B cell (primary cell): ENCODE results near the gene STX8. TPM values are rescaled to one million over a fixed set of nuclear protein-coding genes. Genes with fewer than 3 reads are reported as not detected.

Experiments
- ATAC-seq: fragments of 200-7000 bp; cut with Tn5 transposase; one replicate; pipeline ENCODE4 v1.10.0; 2021; ENCODE audit warnings: low read depth, mild to moderate bottlenecking, moderate number of reproducible peaks, moderate library complexity
- CTCF ChIA-PET: fragments of 350-600 bp; sonication (Branson Sonifier 250); formaldehyde crosslinking; loops from one replicate; lab custom pipeline; 2021; ENCODE audit warnings: antibody characterized with exemption, inconsistent platforms; lab: Charles Lee
- POLR2A ChIA-PET: fragments of 350-600 bp; sonication (Branson Sonifier 250); formaldehyde crosslinking; loops from one replicate; lab custom pipeline; 2021; ENCODE audit warnings: antibody characterized with exemption; lab: Charles Lee
- DNase-seq: peaks from one replicate; pipeline ENCODE4 v3.0.0; 2013
- H2AFZ ChIP-seq: 2 replicates; pipeline ENCODE4 v1.6.1; 2012; ENCODE audit warnings: mild to moderate bottlenecking, low read depth, low read length; ENCODE audit not compliant: insufficient read depth, poor library complexity, severe bottlenecking
- H3K27ac ChIP-seq, 2 donors: 1 replicate in 1 of 2; 2 replicates in 1 of 2; pipeline ENCODE4 v1.5.1; 2012 to 2013; ENCODE audit warnings: low read length in 2 of 2, mild to moderate bottlenecking in 2 of 2, moderate library complexity in 1 of 2
- H3K27me3 ChIP-seq, 4 experiments: fragments of 200-600 bp in 1 of 4; sonication (generic) in 1 of 4; replicated peaks in 1 of 4; 1 replicate in 2 of 4; 2 replicates in 2 of 4; pipeline versions ENCODE4 v1.6.1 to v1.7.0; 2013 to 2016; ENCODE audit warnings: low read length in 3 of 4, mild to moderate bottlenecking in 2 of 4, mixed read lengths in 1 of 4, moderate library complexity in 1 of 4; ENCODE audit not compliant: insufficient read depth in 4 of 4, control insufficient read depth in 3 of 4; ENCODE audit errors: control extremely low read depth in 1 of 4
- H3K36me3 ChIP-seq, 2 experiments: replicated peaks in 1 of 2; 1 replicate in 1 of 2; 2 replicates in 1 of 2; pipeline versions ENCODE4 v1.6.1 to v1.7.1; 2013; ENCODE audit warnings: low read length in 1 of 2; ENCODE audit not compliant: insufficient read depth in 2 of 2, control insufficient read depth in 1 of 2; ENCODE audit errors: control extremely low read depth in 1 of 2, extremely low read depth in 1 of 2
- H3K4me1 ChIP-seq, 2 donors: fragments of 200-600 bp in 1 of 2; sonication (generic) in 1 of 2; 1 replicate in 1 of 2; 2 replicates in 1 of 2; pipeline versions ENCODE4 v1.5.1 to v1.6.1; 2013 to 2017; ENCODE audit warnings: low read length in 2 of 2; ENCODE audit not compliant: control insufficient read depth in 2 of 2, insufficient read depth in 2 of 2
- H3K4me2 ChIP-seq: replicated peaks from 2 replicates; pipeline ENCODE3; 2012; ENCODE audit warnings: mild to moderate bottlenecking, low read depth, low read length; ENCODE audit not compliant: poor library complexity, severe bottlenecking
- H3K4me3 ChIP-seq, 5 experiments: fragments of 200-600 bp in 1 of 5; sonication (generic) in 1 of 5; 1 replicate in 3 of 5; 2 replicates in 2 of 5; pipeline versions ENCODE4 v1.5.1 to v1.7.0; 2011 to 2016; ENCODE audit warnings: low read length in 4 of 5, mild to moderate bottlenecking in 4 of 5, low read depth in 2 of 5, control low read depth in 1 of 5, moderate library complexity in 1 of 5; ENCODE audit not compliant: insufficient read depth in 1 of 5; ENCODE audit errors: control extremely low read depth in 1 of 5, extremely low read depth in 1 of 5
- H3K79me2 ChIP-seq: fragments of 200-600 bp; sonication (generic); one replicate; pipeline ENCODE4 v1.6.0; 2016; ENCODE audit warnings: low read length; ENCODE audit not compliant: control insufficient read depth, insufficient read depth
- H3K9ac ChIP-seq: fragments of 200-600 bp; sonication (generic); 2 replicates; pipeline ENCODE4 v1.6.1; 2017; ENCODE audit warnings: mild to moderate bottlenecking, low read length, moderate library complexity
- H3K9me3 ChIP-seq, 3 donors: one replicate each; pipeline versions ENCODE4 v1.6.1 to v1.7.1; 2013; ENCODE audit warnings: low read length in 2 of 3; ENCODE audit not compliant: control insufficient read depth in 2 of 3, insufficient read depth in 1 of 3; ENCODE audit errors: control extremely low read depth in 1 of 3
- H4K20me1 ChIP-seq: 2 replicates; pipeline ENCODE4 v1.6.0; 2012; ENCODE audit warnings: mild to moderate bottlenecking, low read length; ENCODE audit not compliant: insufficient read depth, control insufficient read depth, poor library complexity, severe bottlenecking
- H3K27ac Mint-ChIP-seq: one replicate; pipeline ENCODE4 v1.8.0; 2021; ENCODE audit warnings: mixed read lengths
- H3K27me3 Mint-ChIP-seq: one replicate; pipeline ENCODE4 v1.8.0; 2021; ENCODE audit warnings: mixed read lengths
- H3K4me1 Mint-ChIP-seq: one replicate; pipeline ENCODE4 v1.8.0; 2021; ENCODE audit warnings: mixed read lengths
- H3K4me3 Mint-ChIP-seq: one replicate; pipeline ENCODE4 v1.8.0; 2021; ENCODE audit warnings: mixed read lengths
- H3K9me3 Mint-ChIP-seq: one replicate; pipeline ENCODE4 v1.8.0; 2022; ENCODE audit warnings: mixed read lengths; ENCODE audit not compliant: insufficient read depth
- CTCF ChIP-seq: fragments of 200-600 bp; IDR thresholded peaks from one replicate; pipeline ENCODE4 v1.8.0; 2022; ENCODE audit warnings: antibody characterized with exemption, mild to moderate bottlenecking
- EZH2 ChIP-seq: IDR thresholded peaks from 2 replicates; pipeline ENCODE4 v1.6.1; 2012; ENCODE audit warnings: borderline replicate concordance, low read depth, mild to moderate bottlenecking, moderate library complexity, low read length; ENCODE audit not compliant: insufficient read depth, poor library complexity, severe bottlenecking
- WGBS: methylation state at CpG from one replicate; pipeline ENCODE4 v1.1.5; 2013; ENCODE audit warnings: missing lambda C conversion rate; ENCODE audit not compliant: insufficient coverage; 5-methylcytosine and 5-hydroxymethylcytosine counted together
- intact Hi-C: fragments of 100-400 bp; cut with micrococcal nuclease; formaldehyde crosslinking; loops from one replicate; pipeline ENCODE4 v1.10.0; 2022
- polyA plus RNA-seq: library from polyadenylated mRNA; depleted of rRNA; stranded (reverse); fragments of >200 nt; gene quantifications from 2 replicates; pipeline ENCODE4 v1.2.3, GENCODE V29; 2012
- total RNA-seq, 2 donors: library from RNA; stranded (reverse); fragments of 120-200 nt in 1 of 2; gene quantifications; 1 replicate in 1 of 2; 2 replicates in 1 of 2; pipeline versions ENCODE4 v1.2.3 to v1.2.4, GENCODE V29; 2013 to 2022

Gene STX8
- total and polyA plus RNA-seq, 2 donors (not counting 1 experiment from before 2014, with no cell fraction given), result 35.8 to 61.5 TPM

GRCh38 chr17:9241371-9241712 is 334.3 kb downstream of the STX8 start:
- Mint-ChIP-seq H3K27me3 (peaks cover 3% of the 10 kb centered on the region), H3K4me3 (peak overlapping the region; percentile 63), H3K9me3 (no peaks in the 10 kb centered on the region), H3K4me1 (peaks cover 24% of the 10 kb centered on the region), H3K27ac (peak overlapping the region; percentile 61)
- H3K4me1 ChIP-seq, result peaks cover 13 to 20% of the 10 kb centered on the region in 2 donors
- TF ChIP-seq CTCF (no peak), EZH2 (no peak)
- H3K36me3 ChIP-seq, result no peaks in the 10 kb centered on the region
- H3K79me2 ChIP-seq, result no peaks in the 10 kb centered on the region
- CTCF ChIA-PET, result no interaction called here
- POLR2A ChIA-PET, result no interaction called here
- intact Hi-C loops, result no loop called here
- peak overlapping the region in 1 of 2 donors; percentile 13 for H3K27ac ChIP-seq
- no peaks in the 10 kb centered on the region for H4K20me1 ChIP-seq
- H3K9ac ChIP-seq, result no peak overlapping the region
- H3K4me3 ChIP-seq, result no peak overlapping the region
- H3K9me3 ChIP-seq, result peaks cover 0 to under 1% (median 0%) of the 10 kb centered on the region in 3 donors
- peak; percentile 22 for DNase-seq
- no peak overlapping the region for H2AFZ ChIP-seq
- H3K27me3 ChIP-seq, result peaks cover 0 to 13% (median 0%) of the 10 kb centered on the region in 4 experiments
- H3K4me2 ChIP-seq, result no peak overlapping the region
- no peak for ATAC-seq
- 46% methylated on average over 10 of the region's 10 CpGs for WGBS

- DNase-seq, result peak; percentile 32
- no peak for ATAC-seq
- H3K4me3 ChIP-seq, result peak overlapping the region in 4 of 5 experiments; percentile 38 to 60 (median 49)
- peak overlapping the region; percentile 63 for H3K9ac ChIP-seq
- Mint-ChIP-seq H3K9me3 (no peaks in the 10 kb centered on the region), H3K4me3 (peak overlapping the region; percentile 71), H3K27ac (no peak overlapping the region), H3K27me3 (peaks cover 6% of the 10 kb centered on the region), H3K4me1 (peaks cover 24% of the 10 kb centered on the region)
- peak overlapping the region; percentile 99 for H3K4me2 ChIP-seq
- intact Hi-C loops, result no loop called here
- POLR2A ChIA-PET, result interaction anchor here (0.5 to 1.2 kb wide), 2 partner anchors 16 to 77 kb away, joined by 3 read pairs; no protein-coding TSS in a partner anchor
- H4K20me1 ChIP-seq, result no peaks in the 10 kb centered on the region
- peak overlapping the region; percentile 76 for H2AFZ ChIP-seq
- CTCF ChIA-PET, result no interaction called here
- no peaks in the 10 kb centered on the region for H3K36me3 ChIP-seq
- H3K27me3 ChIP-seq, result peaks cover 0 to 16% (median 0%) of the 10 kb centered on the region in 4 experiments
- TF ChIP-seq EZH2, result no peak
- no peak for TF ChIP-seq CTCF
- peaks cover 13 to 20% of the 10 kb centered on the region in 2 donors for H3K4me1 ChIP-seq
- no peaks in the 10 kb centered on the region for H3K79me2 ChIP-seq
- H3K27ac ChIP-seq, result peak overlapping the region in 1 of 2 donors; percentile 30
- peaks cover 0 to 2% (median 0%) of the 10 kb centered on the region in 3 donors for H3K9me3 ChIP-seq
- WGBS, result 86% methylated on average over 17 of the region's 17 CpGs
These were observed 334.8 kb downstream of the STX8 start for GRCh38 chr17:9240659-9241370.
